ENCODE results near the gene OR10G4. TPM values are rescaled to one million over a fixed set of nuclear protein-coding genes. Genes with fewer than 3 reads are reported as not detected.

OR10G4 gene
- total and polyA plus RNA-seq, 2 of the 4 experiments (the other 2 are of a cell fraction): not detected

- DNase-seq (no peak), ATAC-seq (ENCODE audit: low read depth) (no peak)
- Histone ChIP-seq H3K23ac (ENCODE audit: low read depth, low read length) (no peak within 1 kb of the TSS), H3K18ac (ENCODE audit: low read depth, low read length) (no peak within 1 kb of the TSS), H3K9me3 (ENCODE audit: control insufficient read depth, insufficient read depth, low read length) (peaks cover 12% of the 10 kb centered on the region; the same call in 1 of the 2 replicates), H3K4me2 (ENCODE audit: low read depth, low read length) (no peak within 1 kb of the TSS), H3K4ac (ENCODE audit: low read depth, low read length) (no peak within 1 kb of the TSS), H2BK120ac (ENCODE audit: low read depth, low read length) (no peak within 1 kb of the TSS), H2BK5ac (ENCODE audit: low read depth, low read length, poor library complexity, severe bottlenecking) (no peak within 1 kb of the TSS), H3K56ac (ENCODE audit: extremely low read depth, insufficient read depth, low read length) (no peak within 1 kb of the TSS), H3K9ac (ENCODE audit: low read depth, low read length) (no peak within 1 kb of the TSS), H3K4me3 (ENCODE audit: insufficient read depth, low read depth, low read length) (no peak within 1 kb of the TSS), H2AK9ac (replicated peaks; ENCODE audit: low read depth, low read length, poor library complexity) (peak within 1 kb of the TSS; percentile 61), H4K5ac (ENCODE audit: low read depth, low read length) (no peak within 1 kb of the TSS), H3K27me3 (ENCODE audit: control insufficient read depth, insufficient read depth, low read length) (no peaks in the 10 kb centered on the region), H2BK15ac (ENCODE audit: low read depth, low read length) (no peak within 1 kb of the TSS), H2BK20ac (ENCODE audit: low read depth, low read length) (no peak within 1 kb of the TSS), H4K8ac (ENCODE audit: low read depth in 2 of 2, low read length in 2 of 2) (no peak within 1 kb of the TSS), H3K36me3 (ENCODE audit: control insufficient read depth, insufficient read depth, low read length) (no peaks in the 10 kb centered on the region), H3K14ac (replicated peaks; ENCODE audit: low read depth, low read length) (no peak within 1 kb of the TSS), H4K91ac (ENCODE audit: insufficient read depth, low read depth, low read length) (no peak within 1 kb of the TSS), H3K79me1 (ENCODE audit: low read depth in 1 of 2, low read length in 2 of 2) (no peaks in the 10 kb centered on the region), H2AFZ (replicated peaks; ENCODE audit: low read length, poor library complexity) (no peak within 1 kb of the TSS), H2AK5ac (ENCODE audit: low read depth, low read length) (no peak within 1 kb of the TSS), H3K27ac (ENCODE audit: insufficient read depth, low read length) (no peak within 1 kb of the TSS), H4K20me1 (ENCODE audit: insufficient read depth, low read length) (no peaks in the 10 kb centered on the region), H3K4me1 (ENCODE audit: control insufficient read depth, insufficient read depth, low read length) (no peaks in the 10 kb centered on the region), H3K9me1 (ENCODE audit: insufficient read depth, low read length) (no peaks in the 10 kb centered on the region)
- no TSS peak for BruUV-seq (replicated peaks)
- dilution Hi-C loops (cut with HindIII; ENCODE audit: low sequenced_read_pairs, unreplicated experiment) (no loop called here), in situ Hi-C loops (cut with MboI; ENCODE audit: low sequenced_read_pairs) (no loop called here), intact Hi-C loops (cut with micrococcal nuclease) (no loop called here)
- CTCF ChIA-PET: no interaction called here
- TF ChIP-seq RAD21 (IDR thresholded peaks at IDR 0.05; ENCODE audit: low read length): no peak
- TF ChIP-seq, protein P1, sequence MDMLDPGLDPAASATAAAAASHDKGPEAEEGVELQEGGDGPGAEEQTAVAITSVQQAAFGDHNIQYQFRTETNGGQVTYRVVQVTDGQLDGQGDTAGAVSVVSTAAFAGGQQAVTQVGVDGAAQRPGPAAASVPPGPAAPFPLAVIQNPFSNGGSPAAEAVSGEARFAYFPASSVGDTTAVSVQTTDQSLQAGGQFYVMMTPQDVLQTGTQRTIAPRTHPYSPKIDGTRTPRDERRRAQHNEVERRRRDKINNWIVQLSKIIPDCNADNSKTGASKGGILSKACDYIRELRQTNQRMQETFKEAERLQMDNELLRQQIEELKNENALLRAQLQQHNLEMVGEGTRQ (IDR thresholded peaks at IDR 0.05; ENCODE audit: low read depth, low read length): no peak
- no peak for TF ChIP-seq MAZ (IDR thresholded peaks at IDR 0.05; ENCODE audit: borderline replicate concordance, low read depth, low read length)
- TF ChIP-seq BHLHE40 (IDR thresholded peaks at IDR 0.05; ENCODE audit: low read depth, low read length): no peak
- no peak for TF ChIP-seq POLR2A (IDR thresholded peaks at IDR 0.05; ENCODE audit: low read depth, low read length)
- TF ChIP-seq RFX5 (IDR thresholded peaks at IDR 0.05; ENCODE audit: low read depth, low read length): no peak
- no peak for TF ChIP-seq NFE2L2 (IDR thresholded peaks at IDR 0.05; ENCODE audit: low read depth, low read length)
- TF ChIP-seq RCOR1 (IDR thresholded peaks at IDR 0.05; ENCODE audit: insufficient replicate concordance, low read length): no peak
- TF ChIP-seq ELK1 (IDR thresholded peaks at IDR 0.05; ENCODE audit: borderline replicate concordance, low read depth, low read length): no peak
- no peak for TF ChIP-seq MXI1 (IDR thresholded peaks at IDR 0.05; ENCODE audit: borderline replicate concordance, low read depth, low read length)
- TF ChIP-seq CEBPB (IDR thresholded peaks at IDR 0.05; ENCODE audit: low read depth, low read length): no peak
- no peak for TF ChIP-seq MAFK (IDR thresholded peaks at IDR 0.05; ENCODE audit: low read depth, low read length)
- no peak for TF ChIP-seq SMC3 (IDR thresholded peaks at IDR 0.05; ENCODE audit: low read depth, low read length)
- TF ChIP-seq FOS (IDR thresholded peaks at IDR 0.05; ENCODE audit: low read depth, low read length): no peak
- TF ChIP-seq CHD1 (IDR thresholded peaks at IDR 0.05; ENCODE audit: low read depth, low read length): no peak
- POLR2A ChIA-PET (ENCODE audit: unreplicated experiment): no interaction called here
Measured at GRCh38 chr11:123977731-123978347, 35.0 kb upstream of the OR10G4 start, which contains the start of gene OR10S1. OR10S1 (minus strand) TSS chr11:123977781; CDS start chr11:123977664, 117 bp downstream.

All from IMR-90 (cell line).